ENCODE measurements around the gene TNFAIP2. TPM values are rescaled to one million over a fixed set of nuclear protein-coding genes. Genes with fewer than 3 reads are reported as not detected.

TNFAIP2 gene
- total RNA-seq, 1 experiment from 2014 or later = 87.3 TPM

DNA sequence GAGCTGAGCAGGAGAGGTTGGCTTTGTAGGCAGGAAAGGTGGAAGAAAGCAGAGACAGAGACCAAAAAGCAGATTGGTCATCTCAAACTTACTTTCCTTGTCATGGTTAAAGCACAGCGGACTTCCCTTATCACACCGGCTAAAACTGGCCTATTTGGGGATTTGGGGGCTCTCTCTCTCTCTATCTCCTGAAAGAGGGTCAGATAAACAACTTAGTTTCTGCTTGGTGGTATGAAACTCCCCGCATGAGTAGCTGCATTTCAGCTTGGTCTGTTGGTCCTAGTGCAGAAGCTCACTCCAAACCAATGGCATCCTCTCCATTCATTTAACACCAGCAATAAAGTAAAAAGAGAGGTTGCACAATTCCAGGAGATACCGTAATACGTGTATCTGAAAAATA lies 57.1 kb downstream of the TNFAIP2 start:
- H3K27ac ChIP-seq (ENCODE audit: low read length) = no peak overlapping the region
- no peaks in the 10 kb centered on the region for H4K20me1 ChIP-seq (ENCODE audit: low read length)
- POLR2A ChIA-PET (ENCODE audit: unreplicated experiment) = no interaction called here
- no peaks in the 10 kb centered on the region for H3K4me1 ChIP-seq (ENCODE audit: insufficient read depth, low read length)
- no peak overlapping the region for H2AFZ ChIP-seq (ENCODE audit: low read length)
- no peaks in the 10 kb centered on the region for H3K9me3 ChIP-seq (ENCODE audit: low read length)
- ATAC-seq (no peak), DNase-seq (no peak)
- BruUV-seq (replicated peaks) = no TSS peak
- H3K27me3 ChIP-seq (ENCODE audit: low read length) = no peaks in the 10 kb centered on the region
- no peaks in the 10 kb centered on the region for H3K9me2 ChIP-seq (replicated peaks; ENCODE audit: low read length)
- CTCF ChIA-PET = no interaction called here
- H3K79me2 ChIP-seq (ENCODE audit: low read length) = no peaks in the 10 kb centered on the region
- intact Hi-C loops (cut with micrococcal nuclease) = no loop called here
- H3K4me3 ChIP-seq (ENCODE audit: low read length) = no peak overlapping the region
- no peak for TF ChIP-seq EZH2phosphoT487 (IDR thresholded peaks at IDR 0.05; ENCODE audit: borderline replicate concordance, low read length)
- no peak for TF ChIP-seq EZH2 (IDR thresholded peaks at IDR 0.05; ENCODE audit: low read length, unreplicated experiment)
- TF ChIP-seq, protein P1, sequence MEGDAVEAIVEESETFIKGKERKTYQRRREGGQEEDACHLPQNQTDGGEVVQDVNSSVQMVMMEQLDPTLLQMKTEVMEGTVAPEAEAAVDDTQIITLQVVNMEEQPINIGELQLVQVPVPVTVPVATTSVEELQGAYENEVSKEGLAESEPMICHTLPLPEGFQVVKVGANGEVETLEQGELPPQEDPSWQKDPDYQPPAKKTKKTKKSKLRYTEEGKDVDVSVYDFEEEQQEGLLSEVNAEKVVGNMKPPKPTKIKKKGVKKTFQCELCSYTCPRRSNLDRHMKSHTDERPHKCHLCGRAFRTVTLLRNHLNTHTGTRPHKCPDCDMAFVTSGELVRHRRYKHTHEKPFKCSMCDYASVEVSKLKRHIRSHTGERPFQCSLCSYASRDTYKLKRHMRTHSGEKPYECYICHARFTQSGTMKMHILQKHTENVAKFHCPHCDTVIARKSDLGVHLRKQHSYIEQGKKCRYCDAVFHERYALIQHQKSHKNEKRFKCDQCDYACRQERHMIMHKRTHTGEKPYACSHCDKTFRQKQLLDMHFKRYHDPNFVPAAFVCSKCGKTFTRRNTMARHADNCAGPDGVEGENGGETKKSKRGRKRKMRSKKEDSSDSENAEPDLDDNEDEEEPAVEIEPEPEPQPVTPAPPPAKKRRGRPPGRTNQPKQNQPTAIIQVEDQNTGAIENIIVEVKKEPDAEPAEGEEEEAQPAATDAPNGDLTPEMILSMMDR (conservative IDR thresholded peaks at IDR 0.05; ENCODE audit: low read depth, low read length) = no peak
- H3K36me3 ChIP-seq (ENCODE audit: low read depth, low read length) = no peaks in the 10 kb centered on the region
- no peaks in the 10 kb centered on the region for H3F3A ChIP-seq (ENCODE audit: low read length, unreplicated experiment)
- H3K4me2 ChIP-seq (ENCODE audit: low read length) = no peak overlapping the region
- no peak overlapping the region for H3K9ac ChIP-seq (ENCODE audit: low read length)

DNA sequence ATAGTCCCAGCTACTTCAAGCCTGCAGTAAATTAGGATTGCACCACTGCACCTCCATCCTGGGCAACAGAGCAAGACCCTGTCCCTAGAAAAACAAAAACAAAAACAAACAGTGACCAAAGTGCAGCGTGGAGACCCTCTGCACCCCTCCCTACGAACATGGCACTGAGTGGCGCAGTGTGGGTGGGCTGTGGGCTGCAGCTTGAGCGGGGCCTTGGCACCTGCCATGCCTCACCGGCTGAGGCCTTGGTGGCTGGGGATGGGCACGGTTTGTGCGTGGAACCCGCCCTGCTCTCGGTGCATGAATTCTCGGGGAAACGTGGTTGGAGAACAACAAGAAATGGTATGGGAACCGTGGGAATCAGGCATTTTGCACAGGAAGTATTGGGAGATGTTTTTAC lies 60.8 kb downstream of the TNFAIP2 start:
- POLR2A ChIA-PET (ENCODE audit: unreplicated experiment) = no interaction called here
- Histone ChIP-seq H3K9ac (ENCODE audit: low read length) (no peak overlapping the region), H3K4me3 (ENCODE audit: low read length) (no peak overlapping the region), H3F3A (ENCODE audit: low read length, unreplicated experiment) (no peaks in the 10 kb centered on the region), H3K27ac (ENCODE audit: low read length) (no peak overlapping the region), H2AFZ (ENCODE audit: low read length) (no peak overlapping the region), H4K20me1 (ENCODE audit: low read length) (no peaks in the 10 kb centered on the region), H3K36me3 (ENCODE audit: low read depth, low read length) (no peaks in the 10 kb centered on the region), H3K27me3 (ENCODE audit: low read length) (no peaks in the 10 kb centered on the region), H3K4me2 (ENCODE audit: low read length) (no peak overlapping the region), H3K9me2 (replicated peaks; ENCODE audit: low read length) (no peaks in the 10 kb centered on the region), H3K9me3 (ENCODE audit: low read length) (no peaks in the 10 kb centered on the region), H3K4me1 (ENCODE audit: insufficient read depth, low read length) (no peaks in the 10 kb centered on the region), H3K79me2 (ENCODE audit: low read length) (no peaks in the 10 kb centered on the region)
- CTCF ChIA-PET = interaction anchor here (1.8 kb wide), 1 partner anchor 79 kb away, joined by 11 read pairs; no protein-coding TSS in a partner anchor
- BruUV-seq (replicated peaks) = no TSS peak
- intact Hi-C loops (cut with micrococcal nuclease) = loop anchor here (2.0 kb wide), 1 partner anchor 79 kb away; no protein-coding TSS in a partner anchor
- DNase-seq (no peak), ATAC-seq (no peak)
- TF ChIP-seq, protein P1 (conservative IDR thresholded peaks at IDR 0.05; ENCODE audit: low read depth, low read length) = no peak
- no peak for TF ChIP-seq EZH2 (IDR thresholded peaks at IDR 0.05; ENCODE audit: low read length, unreplicated experiment)
- TF ChIP-seq EZH2phosphoT487 (IDR thresholded peaks at IDR 0.05; ENCODE audit: borderline replicate concordance, low read length) = no peak

- no peak overlapping the region for H3K27ac ChIP-seq (ENCODE audit: low read length)
- BruUV-seq (replicated peaks) = no TSS peak
- H3K36me3 ChIP-seq (ENCODE audit: low read depth, low read length) = no peaks in the 10 kb centered on the region
- no peak overlapping the region for H2AFZ ChIP-seq (ENCODE audit: low read length)
- H3K9me3 ChIP-seq (ENCODE audit: low read length) = no peaks in the 10 kb centered on the region
- CTCF ChIA-PET = interaction anchor here (0.7 to 1.8 kb wide), 2 partner anchors 80 to 216 kb away, joined by 4 to 11 read pairs; no protein-coding TSS in a partner anchor
- H3K4me2 ChIP-seq (ENCODE audit: low read length) = no peak overlapping the region
- no peak overlapping the region for H3K4me3 ChIP-seq (ENCODE audit: low read length)
- ATAC-seq (no peak), DNase-seq (peak; percentile 80)
- intact Hi-C loops (cut with micrococcal nuclease) = loop anchor here (2.0 to 5.0 kb wide), 3 partner anchors 43 to 107 kb away; no protein-coding TSS in a partner anchor
- H3K9ac ChIP-seq (ENCODE audit: low read length) = no peak overlapping the region
- H3F3A ChIP-seq (ENCODE audit: low read length, unreplicated experiment) = no peaks in the 10 kb centered on the region
- no peaks in the 10 kb centered on the region for H3K9me2 ChIP-seq (replicated peaks; ENCODE audit: low read length)
- H3K79me2 ChIP-seq (ENCODE audit: low read length) = no peaks in the 10 kb centered on the region
- POLR2A ChIA-PET (ENCODE audit: unreplicated experiment) = no interaction called here
- H3K27me3 ChIP-seq (ENCODE audit: low read length) = no peaks in the 10 kb centered on the region
- TF ChIP-seq, protein P1 (conservative IDR thresholded peaks at IDR 0.05; ENCODE audit: low read depth, low read length) = peak; percentile 78
- no peak for TF ChIP-seq EZH2phosphoT487 (IDR thresholded peaks at IDR 0.05; ENCODE audit: borderline replicate concordance, low read length)
- H3K4me1 ChIP-seq (ENCODE audit: insufficient read depth, low read length) = no peaks in the 10 kb centered on the region
- H4K20me1 ChIP-seq (ENCODE audit: low read length) = no peaks in the 10 kb centered on the region
Observed at GRCh38 chr14:103185051-103186029, 62.1 kb downstream of the TNFAIP2 start.

Measured in PC-3 (cell line).